ENCODE results near the gene NRG2.

GRCh38 chr5:139949710-139950109 lies 93.4 kb downstream of the NRG2 start:
- TF ChIP-seq POLR2A (IDR thresholded peaks at IDR 0.05), result no peak
- TF ChIP-seq CTCF (IDR thresholded peaks at IDR 0.05), result no peak
